SK-N-DZ (cell line): ENCODE measurements around the gene AKAIN1. TPM values are rescaled to one million over a fixed set of nuclear protein-coding genes. Genes with fewer than 3 reads are reported as not detected.

Experiments used
- DNase-seq: peaks from one replicate; pipeline ENCODE4 v3.0.0-alpha.2; 2015; ENCODE audit warnings: low spot score
- polyA plus RNA-seq, 2 experiments: library from polyadenylated mRNA; depleted of rRNA; stranded (reverse); fragments of >200 nt; gene quantifications; 2 replicates each; pipeline ENCODE4 v1.2.3, GENCODE V29; 2014

AKAIN1 gene
- polyA plus RNA-seq (2014; cell fraction: cytosol; rRNA removed) = 9.6 and 10.2 TPM in 2 replicates
- polyA plus RNA-seq (2014; cell fraction: nucleus; rRNA removed) = 4.8 and 5.7 TPM in 2 replicates

DNA sequence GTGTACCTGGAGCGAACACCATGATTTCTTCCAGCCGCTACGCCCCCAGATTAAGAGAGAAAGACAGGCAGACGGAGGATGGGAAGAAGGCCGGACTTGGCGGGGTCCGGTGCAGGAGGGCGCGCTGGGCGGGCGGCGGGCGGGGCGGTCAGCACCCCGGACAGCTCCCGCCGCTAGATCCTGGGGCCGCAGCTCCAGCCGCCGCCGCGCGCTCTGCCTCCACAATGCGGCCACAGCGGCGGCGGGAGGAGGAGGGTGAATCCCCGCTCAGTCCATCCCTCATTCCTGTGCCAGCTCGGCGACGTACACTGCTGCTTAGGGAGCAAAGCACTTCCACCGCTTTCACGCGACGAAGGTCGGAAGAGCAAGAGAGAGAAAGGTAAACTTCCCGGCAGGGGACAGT lies at the start of gene AKAIN1:
Gene AKAIN1 (minus strand): TSS at position 226 of the 403 bp plus-strand sequence. CDS start 204 bp downstream, at position 22.
- peak; percentile 65 for DNase-seq

DNA sequence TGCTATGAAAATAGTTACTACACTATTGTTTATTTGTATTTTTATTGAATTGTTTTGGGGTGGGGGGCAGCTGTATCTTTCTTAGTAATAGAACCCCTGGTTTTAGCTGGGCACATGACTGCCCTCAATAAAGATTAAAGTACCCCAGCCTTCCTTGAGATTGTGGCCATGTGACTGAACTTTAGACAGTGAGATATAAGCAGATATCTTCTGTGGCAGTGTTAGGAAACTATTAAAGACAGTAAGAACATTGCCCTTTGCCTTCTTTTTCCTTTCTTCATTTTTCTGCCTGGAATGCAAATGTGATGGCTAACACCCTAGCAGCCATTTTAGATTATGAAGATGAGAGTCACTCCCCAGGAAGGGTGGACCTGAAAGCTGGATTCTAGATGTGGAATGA lies 47.9 kb upstream of the AKAIN1 start:
- DNase-seq = no peak

DNA sequence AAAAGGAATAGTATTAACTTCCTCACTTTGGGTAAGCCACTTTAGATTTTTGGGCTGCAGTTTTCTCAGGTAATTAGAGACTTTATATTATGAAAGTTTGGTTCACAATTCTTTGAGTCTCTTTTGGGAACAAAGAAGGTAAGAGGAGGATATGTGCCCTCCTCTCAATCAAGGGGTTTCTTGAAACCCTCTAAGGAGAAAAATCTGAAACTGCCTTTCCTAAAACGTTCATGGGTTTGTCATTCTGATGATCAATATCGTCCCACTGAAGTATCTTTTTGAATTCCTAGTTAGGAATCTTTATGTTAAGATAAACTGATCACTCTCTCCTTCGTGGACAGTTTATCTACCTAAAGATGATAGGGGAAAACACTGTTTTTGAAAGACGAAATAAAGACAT lies 42.4 kb upstream of the AKAIN1 start:
- DNase-seq = no peak

DNA sequence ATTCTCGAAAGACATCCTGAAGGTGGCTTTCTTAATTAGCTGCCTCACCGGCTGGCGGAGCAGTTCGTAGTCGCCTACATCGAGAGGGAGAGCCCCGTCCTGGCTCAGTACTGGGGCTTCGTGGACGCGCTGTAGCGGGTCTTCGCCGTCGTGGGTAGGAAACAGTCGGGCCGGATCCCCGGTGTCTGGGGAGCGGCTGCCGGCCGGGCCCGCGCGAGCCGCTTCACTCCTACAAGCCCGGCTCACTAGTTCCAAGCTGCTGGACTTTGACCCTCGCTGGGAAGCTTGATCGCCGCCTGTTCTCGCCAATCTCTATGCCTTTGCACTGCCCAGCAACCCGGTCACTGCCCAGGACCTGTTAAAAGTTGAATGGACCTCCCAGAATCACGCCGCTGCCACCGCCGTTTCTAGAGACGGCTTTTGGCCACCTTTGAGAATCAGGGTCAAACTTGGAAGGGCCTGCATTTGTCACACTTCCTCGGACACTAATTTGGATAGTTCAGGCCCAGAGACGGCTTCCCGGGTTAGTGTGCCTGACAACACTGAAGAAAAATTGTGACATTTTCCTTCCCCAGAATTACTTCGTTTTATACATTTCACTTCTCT lies 41.4 kb upstream of the AKAIN1 start:
- DNase-seq = no peak

- DNase-seq = peak; percentile 89
Observed at GRCh38 chr18:5237723-5238370, 40.8 kb upstream of the AKAIN1 start.

DNA sequence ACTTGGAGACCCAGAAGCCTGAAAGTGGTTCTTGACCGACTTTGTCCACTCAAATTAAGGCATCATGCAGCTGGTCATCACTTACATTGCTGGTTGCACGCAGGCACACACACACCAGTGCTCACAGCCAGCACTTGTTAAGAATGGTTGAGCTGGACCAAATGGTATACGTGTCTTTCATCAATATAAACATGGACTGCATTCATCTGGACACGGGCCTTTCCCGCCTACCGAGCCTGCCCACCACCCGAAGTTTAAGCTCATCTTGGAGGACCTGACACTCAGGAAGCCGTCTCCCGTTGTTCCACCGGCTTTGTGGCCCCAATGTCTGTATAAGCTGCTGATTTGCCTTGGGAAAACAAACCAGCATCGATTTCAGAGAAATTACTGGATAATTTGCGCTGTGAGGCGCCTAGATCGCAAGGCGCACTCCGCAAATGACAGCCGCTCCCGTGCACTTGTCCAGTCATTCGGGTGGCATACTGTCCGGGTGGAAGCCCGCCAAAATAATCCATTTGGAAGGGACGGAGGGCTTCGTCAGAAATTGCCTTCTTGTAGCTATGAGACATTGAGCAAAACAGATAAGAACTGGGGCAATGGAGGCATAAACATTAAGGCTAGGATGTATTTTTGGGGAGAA lies 40.1 kb upstream of the AKAIN1 start:
- DNase-seq = peak; percentile 74

DNA sequence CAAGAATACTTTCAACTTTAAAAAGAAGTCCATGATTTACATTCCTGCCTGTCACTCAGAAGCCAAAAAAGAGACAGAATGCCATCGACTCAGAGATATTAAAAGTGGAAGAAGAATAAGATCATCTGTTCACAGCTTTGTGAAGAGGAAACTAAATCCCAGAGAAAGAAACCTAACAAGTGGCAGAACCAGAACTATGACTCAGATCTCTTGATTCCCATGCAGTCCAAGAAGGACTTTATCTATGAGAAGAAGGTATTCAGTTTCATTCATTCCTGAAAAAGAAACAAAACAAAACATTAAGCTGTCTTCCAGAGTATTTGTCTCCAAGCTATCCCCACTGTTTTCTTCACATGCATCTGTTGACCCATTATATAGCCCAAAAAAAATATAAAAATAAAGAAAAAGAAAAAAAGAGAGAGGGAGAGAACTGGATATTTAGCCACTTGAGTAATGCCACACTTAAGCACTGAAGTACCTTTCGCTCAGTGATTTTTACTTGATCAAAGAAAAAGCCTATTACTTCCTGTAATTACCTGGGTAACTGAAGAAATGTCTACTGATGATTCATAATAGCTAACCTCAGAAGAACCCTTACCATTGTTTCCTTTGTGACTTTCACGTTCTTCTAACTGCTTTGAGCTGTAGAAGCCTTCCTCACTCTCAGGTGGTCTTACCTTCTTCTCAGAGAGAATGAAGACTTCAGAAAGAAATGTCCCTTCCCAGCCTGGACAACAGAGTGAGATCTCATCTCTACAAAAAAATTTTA lies 17.7 kb upstream of the AKAIN1 start:
- no peak for DNase-seq

DNA sequence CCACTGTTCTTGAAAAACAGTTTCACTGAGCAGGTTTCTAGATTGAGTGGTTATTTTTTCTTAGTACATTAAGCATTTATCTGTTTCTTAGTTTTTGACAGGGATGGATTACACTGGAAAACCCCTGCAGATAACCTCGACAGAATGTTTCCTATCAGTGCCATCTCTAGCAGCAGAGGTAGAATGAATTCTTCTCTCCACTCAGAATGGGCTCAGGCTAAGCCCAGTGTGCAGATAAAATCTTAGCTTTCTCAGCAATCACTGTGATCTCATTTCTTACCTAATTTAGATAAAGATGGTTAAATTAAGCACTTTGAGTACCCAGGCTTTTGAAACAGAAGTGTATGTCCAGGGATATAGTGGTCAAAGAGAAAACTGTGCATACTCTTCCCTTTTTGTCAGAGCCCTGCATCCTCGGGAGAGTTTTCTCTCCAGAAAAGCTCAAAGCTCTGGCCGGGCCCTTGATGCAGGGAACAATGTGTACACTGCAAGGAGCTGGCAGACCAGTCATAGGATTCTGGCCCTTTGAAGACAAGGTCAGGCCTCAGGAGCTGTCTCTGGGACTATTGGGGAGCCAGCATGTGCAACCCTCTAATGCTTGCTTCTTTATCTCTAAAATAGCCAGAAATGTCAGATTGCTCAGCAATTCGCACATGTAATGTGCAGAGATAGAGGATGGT lies 10.6 kb upstream of the AKAIN1 start:
- DNase-seq = peak; percentile 84

DNA sequence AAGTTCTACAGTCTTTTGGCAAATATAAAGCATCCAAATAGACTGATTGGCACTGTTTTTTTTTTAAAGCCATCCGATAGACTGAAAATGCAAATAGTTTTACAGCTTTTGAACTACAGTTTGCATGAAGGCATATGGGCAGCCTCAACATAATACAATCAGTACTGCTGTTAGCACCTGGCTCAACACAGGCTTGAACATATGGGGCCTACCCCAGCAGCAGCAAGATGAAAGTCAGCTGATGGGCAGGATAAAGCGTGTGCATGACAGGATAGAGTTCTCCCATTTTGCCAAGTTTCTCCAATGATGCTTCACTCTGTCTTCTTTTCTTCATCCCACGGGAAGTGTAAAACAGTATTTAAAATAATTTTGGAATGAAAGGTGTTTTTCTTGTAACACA lies 1.3 kb upstream of the AKAIN1 start:
- no peak for DNase-seq

DNA sequence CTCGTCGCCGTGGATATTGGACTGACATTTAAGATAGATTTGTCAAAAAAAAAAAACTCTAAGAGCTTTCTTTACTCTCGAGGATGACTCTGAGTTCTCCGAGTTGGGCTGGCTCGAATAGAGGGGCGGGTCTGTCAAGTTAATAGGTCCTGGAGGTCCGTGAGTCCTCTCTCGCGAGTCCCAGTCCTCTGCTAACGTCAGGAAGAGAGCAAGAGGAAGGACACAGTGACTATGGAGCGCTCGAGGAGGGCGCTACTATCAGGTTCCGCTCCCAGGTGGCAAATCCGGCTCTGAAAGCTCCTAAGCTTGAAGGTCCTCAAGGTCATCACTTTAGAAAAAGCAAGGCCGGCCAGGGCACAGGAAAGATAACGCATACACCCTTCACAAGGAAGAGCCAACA lies 404 bp upstream of the AKAIN1 start:
- peak; percentile 41 for DNase-seq

DNA sequence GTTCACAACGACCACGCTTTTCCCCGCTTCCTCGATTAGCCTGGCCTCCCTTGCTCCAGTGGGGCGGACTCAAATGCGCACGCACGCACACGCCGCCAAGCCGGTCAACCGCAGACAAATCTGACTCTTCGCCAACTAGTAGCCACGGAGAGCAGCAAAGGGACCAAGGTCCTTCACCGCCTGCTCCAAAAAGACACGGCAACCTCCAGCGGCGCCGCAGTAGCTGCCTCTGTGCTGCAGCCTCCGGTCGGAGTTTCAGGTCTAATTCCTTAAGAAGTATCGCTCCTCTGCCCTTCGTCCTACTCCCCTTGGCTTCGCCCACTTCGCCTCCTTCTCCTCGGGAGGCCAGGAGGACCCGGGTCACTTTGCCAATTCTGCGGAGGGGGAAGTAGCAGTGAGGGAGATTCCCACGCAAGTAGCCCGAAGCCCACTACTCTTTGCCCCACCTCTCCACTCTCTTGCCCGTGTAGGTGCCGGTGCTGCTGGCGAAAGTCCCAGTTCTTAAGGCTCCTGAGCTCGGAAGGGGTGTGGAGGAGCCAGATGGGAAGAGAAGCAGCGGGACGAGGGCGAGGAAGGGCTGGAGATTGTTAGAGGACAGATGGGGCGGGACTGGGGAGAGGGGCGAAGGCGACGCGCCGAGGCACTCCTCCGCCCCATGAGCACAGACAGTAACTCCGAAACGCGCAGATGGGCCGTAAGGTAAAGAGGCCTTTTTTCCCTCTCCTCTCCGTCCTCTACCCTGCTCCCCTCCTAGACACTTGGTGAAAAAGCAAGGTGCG lies 615 bp downstream of the AKAIN1 start:
- DNase-seq = peak; percentile 51

GRCh38 chr18:5195656-5196055 lies 1.4 kb downstream of the AKAIN1 start:
- DNase-seq = peak; percentile 17

- DNase-seq = no peak
Observed at GRCh38 chr18:5180254-5180653, 16.8 kb downstream of the AKAIN1 start.

DNA sequence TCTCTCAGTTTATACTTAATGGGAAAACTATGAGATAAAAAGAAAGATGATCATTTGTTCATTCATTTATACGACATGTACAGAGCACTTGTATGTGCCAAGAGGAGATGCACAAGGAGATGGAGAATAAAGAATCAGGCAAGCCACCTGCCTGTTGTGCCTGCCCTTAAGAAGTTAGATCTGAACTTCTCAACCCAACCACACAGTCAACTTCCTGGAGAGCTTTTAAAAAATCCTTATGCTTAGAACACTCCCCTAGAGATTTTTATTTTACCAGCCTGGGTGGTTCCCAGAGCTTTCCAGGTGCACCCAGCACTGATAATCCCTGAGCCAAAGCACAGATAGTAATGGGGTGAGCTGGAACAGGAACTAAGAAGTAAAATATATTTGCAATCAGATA lies 18.5 kb downstream of the AKAIN1 start:
- no peak for DNase-seq

DNA sequence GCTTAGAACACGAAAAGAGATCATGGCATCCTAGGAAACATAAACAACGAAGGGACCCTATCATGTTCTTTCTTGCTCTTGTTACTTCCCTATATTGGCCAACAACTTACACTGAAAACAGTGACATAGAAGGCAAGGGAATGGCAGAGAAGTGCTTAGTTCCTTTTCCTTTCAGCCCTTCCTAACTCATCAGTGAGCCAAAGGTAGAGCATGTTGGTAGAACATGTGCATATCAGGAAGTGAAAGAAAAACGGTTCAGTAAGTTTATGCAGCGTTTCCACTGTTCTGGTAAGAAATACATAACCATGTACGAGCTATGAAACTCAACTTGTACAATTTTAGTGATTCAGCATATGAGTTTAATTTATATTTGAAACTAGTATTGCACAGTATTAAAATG lies 21.7 kb downstream of the AKAIN1 start:
- no peak for DNase-seq

- no peak for DNase-seq
Observed at GRCh38 chr18:5173646-5174045, 23.4 kb downstream of the AKAIN1 start.

- no peak for DNase-seq
Observed at GRCh38 chr18:5173236-5173635, 23.8 kb downstream of the AKAIN1 start.

- no peak for DNase-seq
Observed at GRCh38 chr18:5167831-5168230, 29.2 kb downstream of the AKAIN1 start.

DNA sequence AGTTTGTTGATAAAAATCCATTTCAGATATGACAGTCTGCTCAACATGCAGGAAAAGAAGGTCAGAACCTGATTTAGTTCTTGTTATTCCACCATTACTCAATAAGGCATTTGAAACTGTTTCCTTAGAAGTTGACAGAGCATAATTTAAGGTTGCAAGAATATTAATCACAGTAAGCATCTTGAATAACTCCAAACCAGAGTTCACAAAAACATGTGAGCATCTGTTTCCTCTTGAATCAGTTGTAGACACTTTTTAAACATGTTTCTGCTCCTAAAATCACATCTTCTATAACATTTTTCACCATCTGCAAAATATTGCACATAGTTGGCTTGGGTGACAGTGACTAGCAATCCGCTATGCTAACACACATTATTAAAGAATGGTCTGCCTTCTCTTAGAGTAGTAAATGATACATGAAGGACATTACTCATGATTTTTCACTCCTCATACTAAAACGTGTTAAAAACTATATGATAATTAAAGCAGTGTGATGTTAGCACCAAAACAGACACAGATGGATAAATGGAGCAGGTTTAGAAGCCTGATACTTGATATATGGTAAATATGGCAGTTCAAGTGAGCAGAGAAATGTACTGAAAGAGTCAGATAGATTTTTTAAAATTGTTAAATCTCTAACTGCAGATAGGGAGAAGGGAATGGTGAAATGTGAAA lies 30.3 kb downstream of the AKAIN1 start:
- DNase-seq = no peak

- DNase-seq = no peak
Observed at GRCh38 chr18:5164903-5165302, 32.2 kb downstream of the AKAIN1 start.
